Heart right ventricle (tissue), 16 donors: Measurements from ENCODE around the gene DOCK4. TPM values are rescaled to one million over a fixed set of nuclear protein-coding genes. Genes with fewer than 3 reads are reported as not detected.
A peak's percentile ranks its signal among the peaks of the same experiment; 100 is the strongest.

Experiments
- ATAC-seq, 8 donors: fragments of 200-7000 bp; cut with Tn5 transposase; one replicate each; pipeline ENCODE4 v1.9.1; 2020; ENCODE audit warnings: mild to moderate bottlenecking in 8 of 8, moderate library complexity in 8 of 8, moderate number of reproducible peaks in 1 of 8
- DNase-seq, 2 donors: peaks; one replicate each; pipeline ENCODE4 v3.0.0-alpha.2; 2020
- H3K27ac ChIP-seq, 10 donors: fragments of 200-600 bp; sonication (generic) in 2 of 10; one replicate each; pipeline versions ENCODE4 v1.5.0 to v1.8.0; 2020 to 2022; ENCODE audit warnings: mild to moderate bottlenecking in 3 of 10
- H3K27me3 ChIP-seq, 7 donors: fragments of 200-600 bp; one replicate each; pipeline ENCODE4 v1.8.0; 2021 to 2022; ENCODE audit warnings: mild to moderate bottlenecking in 2 of 7
- H3K36me3 ChIP-seq, 9 donors: fragments of 200-600 bp; sonication (generic) in 1 of 9; one replicate each; pipeline versions ENCODE4 v1.5.0 to v1.8.0; 2020 to 2022; ENCODE audit warnings: mild to moderate bottlenecking in 2 of 9
- H3K4me1 ChIP-seq, 9 donors: fragments of 200-600 bp; sonication (generic) in 1 of 9; one replicate each; pipeline versions ENCODE4 v1.5.0 to v1.8.0; 2020 to 2022; ENCODE audit warnings: mild to moderate bottlenecking in 4 of 9
- H3K4me3 ChIP-seq, 10 donors: fragments of 200-600 bp; sonication (generic) in 2 of 10; one replicate each; pipeline versions ENCODE4 v1.5.0 to v1.8.0; 2020 to 2022; ENCODE audit warnings: mild to moderate bottlenecking in 7 of 10, moderate library complexity in 2 of 10
- H3K9me3 ChIP-seq, 11 donors: fragments of 200-600 bp in 10 of 11; sonication (generic) in 2 of 11; one replicate each; pipeline versions ENCODE4 v1.5.0 to v1.8.0; 2013 to 2022; ENCODE audit warnings: mild to moderate bottlenecking in 2 of 11, control low read depth in 1 of 11, moderate library complexity in 1 of 11
- CTCF ChIP-seq, 9 donors: fragments of 200-600 bp; sonication (generic) in 2 of 9; IDR thresholded peaks; one replicate each; pipeline versions ENCODE4 v1.5.0 to v1.8.0; 2021 to 2022; ENCODE audit warnings: antibody characterized with exemption in 9 of 9, mild to moderate bottlenecking in 5 of 9, moderate library complexity in 1 of 9
- WGBS, 2 donors: extraction: QIAGEN DNeasy Blood & Tissue Kit; methylation state at CpG; one replicate each; pipeline ENCODE4 v1.1.7; 2013; ENCODE audit warnings: inconsistent platforms in 1 of 2; 5-methylcytosine and 5-hydroxymethylcytosine counted together
- intact Hi-C, 10 donors: fragments of 100-400 bp; cut with DNase I; formaldehyde crosslinking; loops; one replicate each; pipeline versions ENCODE4 v1.11.1 to v1.14.2; 2022
- polyA plus RNA-seq, 2 donors: library from polyadenylated mRNA; stranded (reverse); fragments of 200-250 nt; gene quantifications; one replicate each; pipeline ENCODE4 v1.2.3, GENCODE V29; 2013
- total RNA-seq, 10 donors: library from RNA; stranded (reverse); fragmentation: NEBNext Ultra II Directional in 3 of 10; extraction: Animal tissue kit (Norgen Biotek cat#: 25700) in 3 of 10; gene quantifications; one replicate each; pipeline versions ENCODE4 v1.2.1 to v1.2.4, GENCODE V29; 2021 to 2023
- donor health status: Arrhythmogenic right ventricular cardiomyopathy.
- donor health status: ischemic (EF 13 %, LVEDD 7.1; RV severe dilation, severe dysfunction).
- donor health status: healthy with polysubstance abuse.
- donor health status: DM: no; HTN: yes; CAD: no.
- donor health status: DM: no; HTN: no; CAD: no.
- donor health status: ischemic (EF 25% LVEDD 6.9; RV normal size, moderate dysfunction).
- donor health status: ischemic (EF 25% LVEDD 5.7; RV mildly dilated, moderate dysfunction).
- donor health status: healthy.
- donor health status: DM: yes; HTN: yes; CAD: no.
- donor health status: Ischemic cardiomyopathy.
- donor health status: ischemic (EF 35%, LVEDD 5.7; RV mildly dilated, moderate dysfunction).
- donor health status: nonischemic (EF 11% LVEDD 7.7; RV severe dilation, severe dysfunction).
- donor health status: DM: yes; HTN: yes; CAD: no.
- donor health status: PGD.
- donor health status: ischemic (EF 29% LVEDD 5.4; RV normal size, mild dysfunction).
- donor health status: nonischemic (EF 23%, LVEDD 6.1; RV moderate dilation, normal function).

The DOCK4 gene
- total and polyA plus RNA-seq, 12 donors = 2.6 to 26.8 (median 14.7) TPM

- Histone ChIP-seq H3K27me3 (no peaks in the 10 kb centered on the region), H3K4me3 (no peak overlapping the region), H3K27ac (peak overlapping the region in 6 of 10 donors; percentile 27 to 69 (median 42)), H3K9me3 (peaks cover 0 to 9% (median 0%) of the 10 kb centered on the region in 11 donors), H3K4me1 (peaks cover 0 to 41% (median 13%) of the 10 kb centered on the region in 9 donors), H3K36me3 (no peaks in the 10 kb centered on the region)
- intact Hi-C loops = loop anchor here in 2 of 10 donors (10.0 kb wide), 2 partner anchors 108 to 208 kb away; no protein-coding TSS in a partner anchor
- no peak for TF ChIP-seq CTCF (IDR thresholded peaks at IDR 0.05)
- ATAC-seq (peak; percentile 58 to 94 (median 79)), DNase-seq (peak in 1 of 2 donors; percentile 54)
- 57 to 64% methylated on average over 4 of the region's 4 CpGs for WGBS, 2 donors
These were observed 13.7 kb downstream of the DOCK4 start for GRCh38 chr7:112192236-112193154.

- Histone ChIP-seq H3K27ac (no peak overlapping the region), H3K4me3 (no peak overlapping the region), H3K36me3 (no peaks in the 10 kb centered on the region), H3K9me3 (peaks cover 0 to 9% (median 0%) of the 10 kb centered on the region in 11 donors), H3K4me1 (peaks cover 0 to 65% (median 30%) of the 10 kb centered on the region in 9 donors), H3K27me3 (no peaks in the 10 kb centered on the region)
- no peak for TF ChIP-seq CTCF (IDR thresholded peaks at IDR 0.05)
- no peak for DNase-seq
- ATAC-seq = no peak
- WGBS, 2 donors = 88 to 91% methylated on average over 2 of the region's 2 CpGs
- intact Hi-C loops = loop anchor here in 2 of 10 donors (10.0 kb wide), 2 partner anchors 105 to 205 kb away; no protein-coding TSS in a partner anchor
These were observed 16.1 kb downstream of the DOCK4 start for GRCh38 chr7:112190120-112190519.

- H3K4me1 ChIP-seq = peaks cover 0 to 69% (median 34%) of the 10 kb centered on the region in 9 donors
- no peak for TF ChIP-seq CTCF (IDR thresholded peaks at IDR 0.05)
- H3K36me3 ChIP-seq = no peaks in the 10 kb centered on the region
- intact Hi-C loops = loop anchor here in 3 of 10 donors (10.0 kb wide), 3 partner anchors 95 to 205 kb away; no protein-coding TSS in a partner anchor
- peaks cover 0 to 9% (median 0%) of the 10 kb centered on the region in 11 donors for H3K9me3 ChIP-seq
- no peak overlapping the region for H3K4me3 ChIP-seq
- H3K27ac ChIP-seq = no peak overlapping the region
- DNase-seq (no peak), ATAC-seq (no peak)
- 97 to 98% methylated on average over 5 of the region's 5 CpGs for WGBS, 2 donors
- H3K27me3 ChIP-seq = no peaks in the 10 kb centered on the region
These were observed 16.5 kb downstream of the DOCK4 start for GRCh38 chr7:112189691-112190090.

- Histone ChIP-seq H3K9me3 (no peaks in the 10 kb centered on the region), H3K27ac (no peak overlapping the region), H3K4me1 (peaks cover 0 to 83% (median 48%) of the 10 kb centered on the region in 9 donors), H3K36me3 (no peaks in the 10 kb centered on the region), H3K4me3 (no peak overlapping the region), H3K27me3 (no peaks in the 10 kb centered on the region)
- TF ChIP-seq CTCF (IDR thresholded peaks at IDR 0.05) = no peak
- DNase-seq (no peak), ATAC-seq (no peak)
- 85 to 94% methylated on average over 3 of the region's 3 CpGs for WGBS, 2 donors
- intact Hi-C loops = loop anchor here in 1 of 10 donors (10.0 kb wide), 1 partner anchor 93 kb away; no protein-coding TSS in a partner anchor
These were observed 17.9 kb downstream of the DOCK4 start for GRCh38 chr7:112188257-112188656.
